ENCODE measurements around the gene WNT7B. TPM values are rescaled to one million over a fixed set of nuclear protein-coding genes. Genes with fewer than 3 reads are reported as not detected.

WNT7B gene
- total RNA-seq, 1 donor from 2014 or later, result not detected

DNA sequence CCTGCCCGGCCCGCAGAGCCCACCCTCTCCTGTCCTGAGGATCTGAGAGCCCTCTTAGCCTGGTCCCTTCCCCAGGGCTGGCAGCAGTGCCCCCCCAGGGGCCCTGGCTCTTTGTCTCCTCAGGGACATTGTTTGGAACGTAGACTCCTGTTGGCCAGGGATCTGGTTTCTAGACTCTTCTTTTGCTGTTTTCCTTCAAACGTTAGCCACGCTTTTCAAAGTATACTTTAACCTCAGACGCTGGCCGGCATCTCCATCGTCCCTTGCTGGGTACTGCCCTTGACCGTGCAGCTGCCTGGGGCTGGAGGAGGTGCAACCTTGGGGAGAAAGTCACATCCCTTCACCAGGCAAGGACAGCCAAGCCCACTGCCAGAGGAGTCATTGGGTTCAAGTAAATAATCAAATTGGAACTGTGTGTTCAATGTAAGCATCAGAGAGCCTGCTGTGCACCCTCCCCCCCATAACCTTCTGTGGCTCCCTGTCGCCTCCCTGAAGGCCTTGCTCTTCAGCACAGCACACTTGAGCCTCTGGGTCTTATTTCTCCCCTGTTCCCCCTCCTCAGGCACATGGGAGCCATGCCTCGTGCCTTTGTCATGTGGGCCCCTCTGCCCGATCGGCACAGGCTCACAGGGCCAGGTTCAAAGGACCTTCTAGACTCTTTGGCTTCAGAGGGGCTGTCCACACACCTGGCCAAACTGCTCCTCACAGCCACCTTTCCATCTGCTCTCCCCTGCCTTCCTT is 21.8 kb upstream of the WNT7B start:
- DNase-seq (ENCODE audit: missing footprints) (no peak), ATAC-seq (no peak)
- intact Hi-C loops (cut with DNase I), result loop anchor here (5.0 kb wide), 2 partner anchors 38 to 313 kb away; no protein-coding TSS in a partner anchor

DNA sequence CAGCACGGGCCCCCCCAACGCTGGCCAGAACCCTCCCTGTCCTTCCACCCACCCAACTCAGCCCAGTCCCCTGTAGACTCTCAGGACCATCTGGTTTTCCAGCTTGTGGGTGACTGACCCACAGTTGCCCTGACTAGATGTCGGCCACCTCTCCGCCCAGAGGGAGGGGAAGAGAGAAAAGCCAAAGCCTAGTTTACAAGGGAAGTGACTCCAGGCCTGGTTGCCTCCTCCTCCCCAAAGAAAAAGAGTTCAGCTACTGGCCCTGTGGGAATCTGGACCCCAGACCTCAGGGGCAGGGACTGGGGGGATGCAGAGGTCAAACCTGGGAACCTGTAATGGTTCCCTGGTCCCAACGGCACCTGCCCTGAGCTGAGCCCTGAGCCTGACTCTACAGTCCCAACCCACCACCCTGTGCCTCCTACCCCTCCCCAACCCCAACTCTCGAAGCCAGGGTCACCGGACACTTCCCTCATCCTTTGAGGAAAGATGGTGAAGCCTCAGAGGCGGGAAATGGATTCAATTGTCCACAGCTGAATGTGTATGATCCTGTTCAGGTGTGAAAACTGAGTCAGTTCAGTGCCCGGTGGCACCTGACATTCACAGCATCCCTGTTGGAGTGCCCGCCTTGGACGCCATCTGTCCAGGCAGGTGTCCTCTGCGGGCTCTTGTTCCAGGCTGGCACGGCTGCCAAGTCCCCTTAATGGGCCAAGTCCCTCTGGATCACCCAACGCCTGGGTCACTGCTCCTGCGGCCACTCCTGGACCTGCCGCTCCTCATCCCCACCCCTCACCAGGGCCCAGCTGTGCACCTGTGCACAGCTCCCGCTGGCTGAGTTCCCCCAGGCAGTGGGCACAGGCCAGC is 21.0 kb upstream of the WNT7B start:
- intact Hi-C loops (cut with DNase I), result loop anchor here (5.0 kb wide), 2 partner anchors 39 to 314 kb away; no protein-coding TSS in a partner anchor
- DNase-seq (ENCODE audit: missing footprints) (peak; percentile 23), ATAC-seq (peak; percentile 38)

DNA sequence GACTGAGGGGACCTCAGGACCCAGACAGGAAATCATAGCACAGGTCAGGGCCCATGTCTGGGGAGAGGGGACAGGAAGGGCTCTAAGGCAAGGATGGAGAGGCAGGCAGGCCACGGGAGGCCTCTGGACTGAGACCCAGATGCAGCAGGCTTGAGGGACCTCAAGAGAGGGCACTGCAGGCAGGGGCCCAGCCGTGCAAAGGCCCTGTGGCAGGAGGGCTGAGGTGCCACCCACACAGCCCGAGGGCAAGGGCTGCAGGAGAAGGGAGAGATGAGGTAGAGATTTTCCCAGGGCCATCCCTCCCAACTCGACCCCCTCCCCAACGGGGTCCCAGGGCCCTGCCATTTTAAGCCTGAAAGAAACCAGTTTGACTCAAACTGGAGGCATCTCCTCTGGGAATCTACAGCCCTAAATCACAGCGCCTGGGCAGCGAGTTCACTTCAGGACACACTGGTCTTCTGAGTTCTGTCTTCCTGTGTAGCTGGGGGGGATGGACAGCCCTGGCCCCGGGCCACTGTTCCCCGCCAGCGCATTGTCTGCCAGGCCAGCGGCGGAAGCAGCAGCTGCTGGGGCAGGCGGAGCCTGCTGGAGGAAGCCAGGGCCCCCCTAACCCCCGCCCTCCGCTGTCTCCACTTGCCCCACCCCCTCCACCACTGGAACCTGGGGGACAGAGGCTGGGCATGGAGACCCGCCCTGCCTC is 20.3 kb upstream of the WNT7B start:
- intact Hi-C loops (cut with DNase I), result loop anchor here (5.0 kb wide), 2 partner anchors 40 to 315 kb away; no protein-coding TSS in a partner anchor
- ATAC-seq, result peak; percentile 86
- peak; percentile 96 for DNase-seq (ENCODE audit: missing footprints)

DNA sequence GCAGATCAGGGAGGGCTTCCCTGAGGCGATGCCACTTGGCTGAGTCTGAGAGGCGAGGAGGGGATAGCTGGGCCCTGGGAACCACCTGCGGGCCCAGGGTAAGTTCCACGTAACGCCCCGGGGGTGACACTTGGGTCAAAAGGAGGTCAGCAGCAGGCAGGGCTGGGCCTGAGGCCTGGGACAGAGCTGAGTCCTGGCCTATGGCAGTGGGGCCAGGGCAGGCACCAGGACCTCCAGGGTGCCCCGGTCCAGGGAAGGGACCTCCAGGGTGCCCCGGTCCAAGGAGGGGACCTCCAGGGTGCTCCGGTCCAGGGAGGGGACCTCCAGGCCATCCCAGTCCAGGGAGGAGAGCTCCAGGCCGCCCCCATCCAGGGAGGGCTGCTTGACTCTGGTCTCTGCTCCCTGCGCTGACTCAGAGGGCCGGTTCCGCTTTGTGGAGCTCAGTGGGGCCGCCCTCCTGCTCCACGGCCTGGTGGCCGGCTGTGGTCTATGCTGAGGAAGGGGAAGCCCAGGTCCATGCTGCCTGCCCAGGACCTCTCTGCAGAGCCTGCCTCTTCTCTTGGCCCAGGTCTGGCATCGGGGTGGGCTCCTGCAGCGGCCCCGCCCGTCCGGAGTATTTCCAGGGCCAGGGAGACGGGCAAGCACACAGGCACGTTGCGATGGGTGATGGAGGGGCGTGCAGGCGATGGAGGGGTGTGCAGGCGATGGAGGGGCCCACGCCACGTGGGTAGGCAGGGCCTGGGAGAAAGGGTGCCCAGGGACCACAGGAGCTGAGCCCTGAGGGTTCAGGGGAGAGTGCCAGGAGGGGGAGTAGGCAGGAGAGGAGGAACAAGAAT is 19.5 kb upstream of the WNT7B start:
- intact Hi-C loops (cut with DNase I), result loop anchor here (5.0 kb wide), 2 partner anchors 41 to 316 kb away; no protein-coding TSS in a partner anchor
- DNase-seq (ENCODE audit: missing footprints), result peak; percentile 90

DNA sequence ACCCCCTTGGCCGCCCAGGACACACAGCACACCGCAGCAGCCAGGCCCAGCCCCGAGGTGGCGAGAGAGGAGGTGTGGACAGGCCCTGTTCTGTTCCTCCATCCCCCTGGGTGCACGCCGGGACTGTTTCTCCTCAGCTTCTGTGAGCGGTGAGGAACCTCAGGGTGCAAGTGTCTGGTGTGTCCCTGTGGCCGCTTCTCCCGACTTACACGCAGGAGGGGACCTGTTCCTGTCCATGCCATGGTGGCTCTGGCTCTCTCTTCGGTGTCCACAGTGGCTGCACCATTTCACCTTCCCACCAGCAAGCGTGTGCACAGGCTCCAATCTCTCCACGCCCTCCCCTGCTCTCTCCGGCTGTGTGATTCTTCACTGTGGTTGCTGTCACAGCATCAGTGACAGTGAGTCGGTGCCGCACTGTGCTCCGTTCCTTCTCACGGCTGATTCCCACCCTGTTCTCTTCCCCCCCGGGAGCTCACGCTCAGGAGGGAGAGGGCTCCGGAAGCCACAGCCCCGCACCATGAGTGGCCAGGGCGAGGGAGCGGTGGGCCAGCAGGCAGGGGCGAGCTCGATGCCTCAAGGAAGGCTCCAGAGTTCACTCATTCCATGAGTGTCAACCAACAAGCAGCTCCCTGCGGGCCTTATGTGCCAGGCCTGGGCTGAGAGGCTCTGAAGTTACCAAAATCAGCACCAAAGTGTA is 18.6 kb upstream of the WNT7B start:
- intact Hi-C loops (cut with DNase I), result loop anchor here (1.0 to 5.0 kb wide), 3 partner anchors 42 to 317 kb away; no protein-coding TSS in a partner anchor
- DNase-seq (ENCODE audit: missing footprints) (peak; percentile 66), ATAC-seq (no peak)

More for the DNA sequence above, 19.5 kb upstream of the WNT7B start:
- peak; percentile 53 for ATAC-seq

DNA sequence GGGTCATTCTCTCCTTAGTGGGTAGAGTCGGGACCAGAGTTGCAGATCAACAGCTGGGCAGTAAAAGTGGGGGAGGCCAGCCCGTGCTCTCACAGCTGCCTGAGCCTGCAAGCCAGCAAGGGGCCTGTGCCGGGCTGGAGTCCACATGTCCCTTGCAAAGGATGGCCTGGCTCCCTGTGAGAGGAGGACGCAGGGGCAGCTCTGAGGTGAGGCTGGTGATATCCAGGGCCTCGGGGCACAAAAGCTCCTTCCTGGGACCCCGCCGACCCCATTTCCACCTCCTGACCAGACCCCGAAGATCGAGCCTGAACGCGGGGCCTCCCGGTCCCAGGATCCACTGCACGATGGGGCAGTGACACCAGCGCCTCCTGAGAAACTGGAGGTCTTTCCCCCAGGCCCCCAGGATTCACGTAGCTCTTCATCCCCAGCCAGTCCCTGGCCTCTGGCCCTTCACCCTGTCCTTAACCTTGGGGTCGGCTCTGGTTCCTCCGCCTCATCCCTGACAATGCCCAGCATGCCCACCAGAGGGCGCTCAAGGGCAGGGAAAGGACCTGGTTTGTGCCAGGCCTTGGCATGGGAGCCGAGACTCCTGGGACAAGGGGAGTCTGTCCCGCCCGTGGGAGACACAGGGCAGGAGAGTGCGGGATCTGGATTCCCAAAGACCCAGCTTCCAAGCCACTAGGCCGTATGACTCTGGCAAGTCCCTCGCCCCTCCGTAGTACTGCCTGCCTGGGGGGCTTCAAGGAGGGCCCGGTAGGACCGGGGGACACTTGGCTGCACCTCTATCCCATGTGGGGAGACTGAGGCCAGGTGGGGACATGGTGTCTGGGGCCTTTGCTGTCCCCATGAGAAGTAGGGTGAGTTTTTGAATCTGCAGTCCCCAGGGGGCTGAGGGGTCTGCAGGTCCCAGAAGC is 17.8 kb upstream of the WNT7B start:
- intact Hi-C loops (cut with DNase I), result loop anchor here (1.0 to 5.0 kb wide), 3 partner anchors 43 to 318 kb away; no protein-coding TSS in a partner anchor
- ATAC-seq (peak; percentile 52), DNase-seq (ENCODE audit: missing footprints) (peak; percentile 93)

DNA sequence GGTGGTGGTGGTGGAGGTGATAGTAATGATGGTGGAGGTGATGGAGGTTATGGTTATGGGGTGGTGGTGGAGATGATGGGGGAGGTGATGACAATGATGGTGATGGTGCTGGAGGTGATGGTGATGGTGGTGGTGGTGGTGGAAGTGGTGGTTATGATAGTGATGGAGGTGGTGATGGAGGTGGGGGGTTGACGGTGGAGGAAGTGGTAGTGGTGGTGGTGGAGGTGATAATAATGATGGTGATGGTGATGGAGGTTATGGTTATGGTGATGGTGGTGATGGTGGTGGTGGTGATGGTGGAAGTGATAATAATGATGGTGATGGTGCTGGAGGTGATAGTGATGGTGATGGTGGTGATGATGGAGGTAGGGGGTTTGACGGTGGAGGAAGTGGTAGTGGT is 16.9 kb upstream of the WNT7B start:
- intact Hi-C loops (cut with DNase I), result no loop called here
- ATAC-seq (no peak), DNase-seq (ENCODE audit: missing footprints) (peak; percentile 9)

DNA sequence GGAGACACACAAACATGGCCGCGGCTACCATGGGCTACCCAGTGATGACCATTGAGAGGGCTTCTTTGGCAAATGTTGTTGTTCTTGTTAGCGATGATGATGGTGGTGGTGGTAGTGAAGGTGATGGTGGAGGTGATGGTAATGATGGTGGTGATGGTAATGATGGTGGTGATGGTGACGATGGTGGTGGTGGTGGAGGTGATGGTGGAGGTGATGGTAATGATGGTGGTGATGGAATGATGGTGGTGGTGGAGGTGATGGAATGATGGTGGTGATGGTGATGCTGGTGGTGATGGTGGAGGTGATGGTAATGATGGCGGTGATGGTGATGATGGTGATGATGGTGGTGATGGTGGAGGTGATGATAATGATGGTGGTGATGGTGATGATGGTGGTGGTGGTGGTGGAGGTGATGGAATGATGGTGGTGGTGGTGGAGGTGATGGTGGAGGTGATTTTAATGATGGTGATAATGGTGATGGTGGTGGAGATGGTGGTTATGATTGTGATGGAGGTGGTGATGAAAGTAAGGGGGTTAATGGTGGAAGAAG is 16.3 kb upstream of the WNT7B start:
- intact Hi-C loops (cut with DNase I), result no loop called here
- ATAC-seq (no peak), DNase-seq (ENCODE audit: missing footprints) (no peak)

DNA sequence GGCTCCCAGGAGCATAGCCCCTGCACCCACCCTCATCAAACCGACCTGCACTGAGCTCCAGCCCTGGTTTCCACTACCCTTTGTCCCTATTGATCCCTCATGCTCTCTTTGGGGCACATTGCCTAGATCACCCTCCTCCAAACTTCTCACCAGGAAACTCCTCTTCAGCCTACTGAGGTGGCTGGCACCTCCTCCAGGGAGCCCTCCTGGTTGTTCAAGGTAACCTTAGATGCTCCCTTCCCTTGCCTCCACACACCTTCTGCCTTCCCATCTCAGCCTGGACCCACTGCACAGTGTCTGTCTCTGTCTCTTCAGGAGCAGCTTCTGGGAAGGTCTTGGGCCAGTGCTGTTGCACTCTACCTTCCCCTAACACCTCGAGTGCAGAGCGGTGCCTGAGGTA is 15.8 kb upstream of the WNT7B start:
- no peak for ATAC-seq
- no peak for DNase-seq (ENCODE audit: missing footprints)
- intact Hi-C loops (cut with DNase I), result no loop called here

DNA sequence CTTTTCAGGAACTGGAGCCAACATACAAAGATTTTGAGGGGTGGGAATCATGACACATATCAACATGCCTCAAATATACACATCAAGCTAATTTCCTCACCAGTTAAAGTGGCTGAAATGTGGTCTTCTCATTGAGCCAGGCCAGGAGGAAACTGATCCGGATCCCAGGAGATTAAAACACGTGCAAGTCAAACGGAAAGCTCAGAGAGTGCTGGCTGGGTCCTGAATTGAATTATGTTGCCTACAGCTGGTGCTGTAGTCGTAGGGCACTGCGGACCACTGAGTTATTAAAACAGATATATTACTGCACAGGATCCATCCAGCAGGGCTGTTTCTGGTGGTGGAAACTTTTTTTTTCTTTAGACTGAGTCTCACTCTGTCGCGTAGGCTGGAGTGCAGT is 14.1 kb upstream of the WNT7B start:
- intact Hi-C loops (cut with DNase I), result no loop called here
- no peak for ATAC-seq
- DNase-seq (ENCODE audit: missing footprints), result no peak

DNA sequence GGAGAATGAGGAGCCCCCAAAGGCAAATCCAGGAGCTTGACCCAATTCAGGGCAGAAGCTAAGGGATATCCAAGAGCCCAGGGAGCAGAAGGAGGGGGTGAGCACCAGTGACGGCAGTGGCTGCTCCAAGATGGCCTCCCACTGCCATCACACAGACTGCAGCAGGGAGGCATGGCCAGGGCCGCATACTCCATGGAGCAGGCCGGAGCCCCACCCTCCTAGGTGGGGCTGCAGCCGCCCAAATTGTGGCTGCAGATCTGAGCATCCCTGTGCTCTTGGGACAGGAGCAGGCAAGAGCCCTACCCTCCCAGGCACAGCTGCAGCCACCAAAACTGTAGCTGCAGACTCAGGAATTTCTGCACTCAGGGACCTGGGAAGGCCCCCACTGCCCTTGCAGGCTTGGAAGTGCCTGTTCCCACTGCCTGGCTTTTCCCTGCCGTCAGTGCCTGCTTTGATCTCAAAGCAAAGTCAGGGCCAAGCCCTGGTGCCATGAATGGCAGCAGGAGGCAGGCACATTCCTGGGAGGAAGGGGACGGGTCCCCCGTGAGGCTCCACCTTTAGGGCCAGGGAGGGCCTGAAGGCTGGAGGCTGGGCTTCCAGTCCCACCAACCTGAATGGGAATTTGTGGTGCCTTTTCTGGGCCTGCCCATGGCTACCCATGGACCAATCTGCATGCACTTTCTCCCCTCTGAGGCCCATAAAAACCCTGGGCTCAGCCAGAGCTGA is 10.3 kb upstream of the WNT7B start:
- no peak for DNase-seq (ENCODE audit: missing footprints)
- no peak for ATAC-seq
- intact Hi-C loops (cut with DNase I), result no loop called here

DNA sequence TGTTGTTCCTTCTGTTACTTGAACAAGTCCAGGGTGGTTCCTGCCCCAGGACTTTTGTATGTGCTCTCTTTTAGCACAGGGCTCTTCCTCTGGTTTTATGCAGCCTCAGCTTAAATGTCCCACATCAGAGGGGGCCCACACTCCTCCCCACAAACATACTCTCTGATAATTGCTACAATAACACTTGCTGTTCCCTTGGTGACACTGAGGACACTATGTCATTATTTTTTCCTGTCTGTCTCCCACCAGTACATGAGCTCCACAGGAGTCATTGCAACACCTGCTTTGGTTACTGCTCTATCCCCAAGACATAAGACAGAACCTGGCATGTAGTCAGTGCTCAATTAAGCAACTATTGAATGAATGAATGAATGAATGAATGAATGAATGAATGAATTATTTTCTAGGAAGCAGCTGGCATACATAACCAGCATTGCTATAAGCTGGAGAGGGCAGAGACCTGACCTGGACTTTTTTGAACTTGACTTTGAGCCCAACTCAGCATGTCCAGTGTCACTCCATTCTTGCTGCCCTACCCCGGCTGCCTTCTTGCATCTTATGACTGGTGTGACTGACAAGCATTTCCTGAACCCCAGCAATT is 7.5 kb upstream of the WNT7B start:
- ATAC-seq (no peak), DNase-seq (ENCODE audit: missing footprints) (no peak)
- intact Hi-C loops (cut with DNase I), result no loop called here

DNA sequence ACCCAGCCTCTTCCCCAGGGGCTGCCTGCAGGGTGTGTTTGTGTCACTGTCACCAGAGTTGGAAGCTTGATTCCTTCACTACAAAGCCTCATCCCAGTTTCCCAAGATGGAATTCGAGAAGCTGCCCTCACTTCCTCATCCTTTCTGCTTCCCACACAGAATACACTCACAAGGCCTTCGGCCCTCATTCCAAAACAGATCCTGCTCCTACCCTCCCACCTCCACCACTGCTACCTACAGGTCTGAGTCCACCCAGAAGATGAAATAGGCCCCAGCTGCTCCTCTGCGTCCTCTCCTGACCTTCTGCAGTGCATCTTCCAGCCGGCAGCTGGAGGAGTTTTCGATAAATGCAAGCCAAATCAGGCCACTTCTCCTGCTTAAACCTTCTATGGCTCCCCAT is 6.8 kb upstream of the WNT7B start:
- intact Hi-C loops (cut with DNase I), result no loop called here
- DNase-seq (ENCODE audit: missing footprints) (no peak), ATAC-seq (no peak)

DNA sequence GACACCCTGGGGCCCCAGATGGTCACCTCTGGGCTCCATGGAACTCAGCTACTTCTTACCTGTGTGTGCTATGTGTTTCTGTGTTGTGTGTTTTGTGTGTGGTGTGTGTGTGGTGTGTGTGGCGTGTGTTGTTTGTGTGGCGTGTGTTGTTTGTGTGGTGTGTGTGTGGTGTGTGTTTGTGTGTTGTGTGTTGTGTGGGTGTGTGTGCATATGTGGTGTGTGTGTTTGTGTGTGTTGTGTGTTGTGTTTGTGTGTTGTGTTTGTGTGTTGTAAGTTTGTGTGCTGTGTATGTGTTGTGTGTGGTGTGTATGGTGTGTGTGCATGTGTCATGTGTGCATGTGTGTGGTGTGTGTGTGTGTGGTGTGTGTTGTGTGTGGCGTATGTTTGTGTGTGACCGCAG is 3.8 kb upstream of the WNT7B start:
- intact Hi-C loops (cut with DNase I), result no loop called here

DNA sequence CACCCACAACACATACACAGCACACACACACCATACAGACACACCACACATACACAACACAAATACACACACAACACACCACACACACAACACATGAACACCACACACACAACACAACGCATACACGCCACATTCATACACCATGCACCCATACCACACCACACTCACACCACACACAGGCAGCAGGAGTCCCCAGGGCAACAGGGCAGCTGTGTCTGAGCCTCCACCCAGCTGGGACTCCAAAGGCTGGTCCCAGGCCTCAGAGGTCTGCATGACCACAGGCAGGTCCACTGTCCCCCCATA is 3.3 kb upstream of the WNT7B start:
- ATAC-seq (no peak), DNase-seq (ENCODE audit: missing footprints) (no peak)
- intact Hi-C loops (cut with DNase I), result no loop called here

More for the DNA sequence above, 3.8 kb upstream of the WNT7B start:
- no peak for DNase-seq (ENCODE audit: missing footprints)
- ATAC-seq, result no peak
